Activated CD4-positive, CD25-positive, alpha-beta regulatory T cell treated with anti-CD3 and anti-CD28 coated beads, Interleukin-2, amount 50 U/mL, for 72 hours (primary cell): ENCODE results near the gene FHIT.
A peak's percentile ranks its signal among the peaks of the same experiment; 100 is the strongest.

Experiments
- DNase-seq: peaks from one replicate; pipeline ENCODE4 v3.0.0; 2021

FHIT gene

DNA sequence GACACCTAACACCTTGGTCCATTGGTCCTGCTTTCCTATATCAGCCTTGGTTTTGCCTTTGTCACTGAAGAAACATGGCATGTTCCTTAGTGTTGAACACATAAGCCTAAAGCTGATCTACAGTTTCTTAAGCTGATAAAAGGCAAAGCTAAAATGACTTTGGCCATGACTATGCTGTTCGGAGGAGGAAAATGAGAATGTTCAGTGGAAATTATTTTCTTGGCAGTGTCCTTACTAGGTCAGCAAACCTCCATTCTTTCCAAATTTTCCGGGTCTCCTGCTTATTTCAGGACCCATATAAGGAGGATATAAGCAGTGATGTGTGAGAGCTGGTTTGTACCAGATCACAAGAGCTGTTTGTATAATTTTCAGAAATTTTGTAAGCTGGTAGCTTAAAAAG, 1368.5 kb downstream of the FHIT start:
- no peak for DNase-seq

DNA sequence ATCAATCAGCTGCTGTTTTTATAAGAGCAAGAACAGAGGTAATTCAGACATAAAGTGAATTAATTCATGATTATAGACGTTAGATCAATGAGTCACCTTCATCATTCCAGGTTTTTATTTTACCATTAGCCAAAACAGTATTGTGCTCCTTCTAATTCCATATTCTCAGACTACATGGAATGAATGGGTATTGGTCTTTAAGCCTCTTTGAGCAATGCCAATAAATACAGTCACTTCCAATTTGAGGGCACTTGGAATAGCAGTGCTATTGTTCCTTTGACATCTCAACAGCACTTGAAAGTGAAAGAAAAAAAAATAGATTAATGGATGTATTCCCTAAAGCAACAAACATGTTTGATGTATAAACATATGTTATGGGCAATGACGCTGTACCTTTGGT, 1370.5 kb downstream of the FHIT start:
- no peak for DNase-seq

DNA sequence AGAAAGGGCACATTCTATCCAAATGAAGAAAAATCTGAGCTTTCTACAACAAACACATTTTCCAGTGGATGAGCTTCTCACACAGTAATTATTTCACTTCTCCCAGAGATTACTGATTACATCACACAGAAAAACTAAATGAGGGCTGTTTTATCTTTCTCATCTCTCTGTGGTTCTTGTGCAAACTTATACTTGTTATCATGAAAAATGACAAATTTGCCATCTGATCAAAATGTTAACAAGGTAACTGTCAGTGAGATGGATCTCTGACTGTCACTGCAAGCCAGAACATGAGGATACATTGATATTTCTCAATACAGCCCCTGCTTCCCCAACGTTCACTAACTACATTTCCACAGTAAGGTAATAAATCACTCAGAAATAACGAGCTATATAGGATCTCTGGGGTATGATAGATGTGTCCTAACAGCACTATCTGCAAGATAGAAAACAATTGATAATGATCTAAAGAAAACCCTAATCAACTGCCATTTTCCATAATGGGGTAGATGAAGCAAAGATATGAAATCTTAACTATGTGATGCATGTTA, 1372.1 kb downstream of the FHIT start:
- DNase-seq: no peak

DNA sequence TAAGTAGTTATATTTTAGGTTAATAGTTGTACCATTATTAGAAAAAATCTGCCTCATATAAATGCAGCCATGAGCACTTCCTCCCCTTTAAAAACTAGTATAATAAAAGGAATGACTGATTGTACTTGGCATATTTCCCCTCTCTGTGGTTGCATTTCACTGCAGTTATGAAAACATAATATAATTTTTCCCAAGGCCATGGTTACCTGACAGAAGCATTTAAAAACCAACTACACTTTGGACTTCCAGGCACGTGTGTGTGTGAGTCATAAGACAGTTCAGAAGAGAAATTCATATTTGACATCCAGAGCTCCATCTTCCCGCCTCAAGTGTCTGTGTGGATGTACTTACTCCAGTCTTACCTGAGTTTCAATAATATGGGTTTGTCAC, 1373.2 kb downstream of the FHIT start:
- no peak for DNase-seq

DNA sequence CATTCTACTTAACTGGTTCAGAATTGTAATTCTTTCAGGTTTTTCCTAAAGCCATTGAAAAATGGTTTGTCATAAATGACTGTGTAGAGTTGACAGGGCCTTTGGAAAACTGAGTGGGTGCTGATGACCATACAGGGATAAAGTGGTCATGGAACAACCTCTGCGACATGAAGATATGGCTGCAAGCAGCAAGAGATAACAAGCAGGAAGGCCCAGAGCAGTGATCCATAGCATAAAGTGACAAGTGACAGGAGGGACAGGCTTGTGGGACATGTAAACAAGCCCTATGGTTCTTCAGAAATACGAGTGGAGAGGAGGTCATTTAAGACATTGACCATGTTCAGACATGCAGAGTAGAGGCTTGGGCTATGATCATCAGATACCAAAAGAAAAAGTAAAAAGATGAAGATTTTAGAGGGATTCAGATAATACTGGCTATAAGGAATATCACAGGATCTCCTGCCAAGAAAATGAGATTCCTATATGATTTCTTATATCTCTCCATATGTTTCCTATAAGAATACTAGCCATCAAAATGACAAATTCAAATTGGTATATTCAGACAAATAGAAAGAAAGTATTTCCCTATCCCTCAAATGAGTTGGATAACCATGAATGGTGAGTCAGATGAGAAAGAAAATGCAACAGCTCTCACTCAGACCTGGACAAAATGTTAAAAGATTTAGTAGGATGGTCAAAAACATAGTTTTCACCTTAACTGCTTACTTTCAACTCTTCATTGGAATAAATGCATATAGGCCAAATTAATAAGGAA, 1373.8 kb downstream of the FHIT start:
- DNase-seq: no peak

DNA sequence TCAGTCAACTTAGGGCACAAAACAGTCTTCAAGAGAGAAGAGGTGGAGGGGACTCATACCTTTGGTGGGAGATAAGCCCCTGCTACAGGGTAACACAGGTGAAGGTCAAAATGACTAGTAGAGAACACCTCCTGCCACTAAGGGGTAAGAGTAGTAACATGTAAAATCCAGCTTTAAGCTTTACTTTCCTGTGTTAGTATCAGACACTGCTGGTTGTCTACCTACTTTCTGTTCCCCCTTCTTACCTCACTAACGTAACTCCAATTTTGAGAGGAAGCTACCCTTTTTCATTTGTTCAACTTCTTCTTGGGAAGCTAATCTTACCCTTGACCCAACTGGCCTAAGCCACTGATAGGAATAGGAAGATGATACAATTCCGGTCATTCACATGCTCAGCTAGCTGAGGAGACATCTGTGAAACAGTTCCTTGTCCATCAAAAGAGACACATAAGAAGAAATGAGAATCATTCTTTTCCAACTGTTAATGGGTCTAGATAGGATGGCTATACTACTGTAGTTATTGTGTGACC, 1374.7 kb downstream of the FHIT start:
- no peak for DNase-seq

DNA sequence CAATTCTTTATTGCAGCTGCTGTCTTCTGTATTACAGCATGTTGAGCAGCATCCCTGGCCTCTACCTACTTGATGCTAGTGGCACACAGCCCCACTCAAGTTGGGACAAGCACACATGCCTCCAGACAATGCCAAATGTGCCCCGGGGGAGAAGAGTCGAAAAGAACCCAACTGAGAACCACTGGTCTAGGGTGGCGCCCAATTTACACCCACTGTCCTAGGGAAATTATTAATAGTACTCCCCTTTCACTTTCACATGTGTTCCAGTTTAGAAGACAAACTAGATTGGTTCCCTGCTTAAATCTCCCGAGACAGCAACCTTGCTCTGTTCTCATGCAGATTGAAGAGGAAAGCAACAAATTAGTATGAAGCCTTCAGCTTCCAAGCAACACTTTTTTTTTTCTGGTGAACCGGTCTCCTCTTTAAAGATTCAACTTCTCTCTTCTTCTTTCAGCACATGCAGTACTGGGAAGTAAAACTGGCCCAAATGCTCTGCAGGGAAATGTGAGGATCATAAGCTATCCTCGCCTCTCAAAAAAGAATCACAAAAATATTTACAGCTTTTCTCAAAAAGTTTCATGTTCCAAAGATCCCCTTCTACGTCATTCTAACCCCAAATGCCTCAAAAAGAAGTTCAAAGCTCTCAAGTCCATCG, 1377.5 kb downstream of the FHIT start:
- no peak for DNase-seq

DNA sequence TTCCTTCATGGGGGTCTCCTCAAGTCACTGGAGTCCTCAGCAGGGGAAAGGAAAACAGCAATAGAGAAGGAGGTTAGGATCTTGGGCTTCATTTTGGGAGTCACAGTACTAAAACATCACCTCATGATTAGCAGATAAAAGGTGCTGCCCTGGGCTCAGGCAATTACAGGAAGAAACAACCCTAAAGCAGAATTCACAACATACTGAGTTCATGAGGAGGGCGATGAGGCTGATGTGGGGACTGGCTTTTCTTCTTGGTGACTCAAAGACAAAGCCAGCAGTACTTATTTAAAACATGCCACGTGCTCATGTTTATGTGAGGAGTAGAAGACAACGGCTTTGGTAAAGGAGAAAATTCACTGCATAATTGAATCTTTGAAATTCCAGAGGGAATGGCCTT, 1379.1 kb downstream of the FHIT start:
- no peak for DNase-seq

DNA sequence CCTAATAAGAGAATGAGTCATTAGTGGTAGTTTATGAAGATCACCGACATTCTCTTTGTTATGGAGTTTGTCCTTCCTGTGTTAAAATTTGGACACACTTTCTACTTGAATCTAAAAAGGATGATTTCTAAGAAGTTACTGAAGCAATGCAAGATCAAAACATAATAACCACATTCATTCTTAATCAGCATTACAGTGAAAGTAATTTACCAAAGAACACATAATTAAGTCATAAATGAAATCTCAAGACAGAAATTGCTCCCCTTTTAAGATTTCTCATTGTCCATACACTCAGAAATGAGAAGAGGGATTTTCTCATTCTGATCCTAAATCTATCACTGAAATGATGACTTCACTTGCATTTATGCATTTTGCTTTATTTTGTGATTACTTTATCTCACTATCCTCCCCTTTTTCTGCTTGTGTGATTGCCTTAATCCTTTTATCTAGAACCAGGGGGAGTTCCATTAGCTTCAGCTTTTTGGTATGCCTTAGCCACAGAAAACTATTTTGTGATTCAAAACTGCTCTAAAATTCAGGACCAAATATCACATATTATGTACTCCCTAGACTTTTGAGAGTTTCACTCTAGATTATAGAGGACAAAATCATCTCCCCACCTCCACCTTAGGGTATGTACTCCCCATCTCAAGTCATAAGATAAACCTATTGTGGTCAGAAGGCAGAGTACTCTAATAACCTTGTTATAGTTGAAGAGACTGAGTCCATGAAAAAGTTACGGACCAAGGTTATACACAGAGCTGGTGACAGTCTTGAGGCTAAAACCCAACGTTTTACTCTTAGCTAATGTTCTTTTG, 1383.9 kb downstream of the FHIT start:
- no peak for DNase-seq

DNA sequence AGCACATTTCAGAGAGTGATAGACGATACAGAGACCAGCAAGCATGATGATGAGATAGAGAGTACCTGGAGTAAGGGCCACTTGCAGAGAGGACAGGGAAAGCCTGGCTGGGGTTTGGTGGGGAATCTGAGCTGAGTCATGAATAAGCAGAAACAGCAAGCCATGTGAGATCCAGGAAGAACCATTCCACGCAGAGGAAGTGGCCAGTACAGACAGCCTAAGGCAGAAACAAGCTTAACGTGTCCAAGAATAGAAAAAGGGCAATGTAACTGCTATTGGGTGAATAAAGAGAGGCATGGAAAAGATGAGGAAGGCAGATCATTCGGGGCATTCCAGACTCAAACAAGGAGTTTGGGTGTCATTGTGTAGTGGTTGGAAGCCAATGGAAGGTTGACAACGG, 1385.2 kb downstream of the FHIT start:
- no peak for DNase-seq

DNA sequence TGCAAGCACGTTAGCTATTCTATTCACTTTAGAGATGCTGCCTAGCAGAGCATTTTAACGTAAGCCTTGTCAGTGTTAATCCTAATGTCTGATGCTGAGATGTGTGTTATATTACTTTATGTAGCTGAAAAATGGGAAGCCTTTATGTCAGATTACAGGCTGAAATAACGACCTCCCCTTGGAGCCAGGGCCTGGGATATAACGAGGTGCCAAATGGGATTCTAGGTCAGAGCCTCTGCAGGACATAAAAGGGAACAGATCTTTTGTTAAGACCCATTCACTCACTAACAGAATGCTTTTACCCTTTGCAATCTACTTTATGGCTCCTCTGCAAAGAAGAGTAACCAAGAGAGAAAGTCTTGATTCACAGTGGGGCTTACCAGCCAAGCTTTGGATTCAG, 1385.9 kb downstream of the FHIT start:
- DNase-seq: no peak

DNA sequence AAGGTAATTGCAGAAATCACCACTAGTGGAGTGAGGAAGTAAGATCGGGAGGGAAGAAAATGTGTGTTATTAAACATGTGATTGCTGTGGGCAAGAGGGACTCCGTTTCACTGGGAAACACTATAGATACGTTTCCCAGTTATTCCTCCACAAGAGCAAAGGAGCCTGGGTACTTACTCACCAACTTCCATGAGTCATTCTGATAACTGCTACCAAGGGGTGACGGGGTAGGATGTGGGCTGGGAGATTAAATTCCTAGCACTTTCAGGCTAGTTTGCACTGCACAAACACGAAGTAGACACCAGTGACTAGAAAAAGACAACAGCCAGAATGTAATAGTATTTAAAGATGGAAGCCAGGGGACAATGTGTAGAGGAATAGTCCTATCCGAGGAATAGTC, 1388.6 kb downstream of the FHIT start:
- DNase-seq: no peak

DNA sequence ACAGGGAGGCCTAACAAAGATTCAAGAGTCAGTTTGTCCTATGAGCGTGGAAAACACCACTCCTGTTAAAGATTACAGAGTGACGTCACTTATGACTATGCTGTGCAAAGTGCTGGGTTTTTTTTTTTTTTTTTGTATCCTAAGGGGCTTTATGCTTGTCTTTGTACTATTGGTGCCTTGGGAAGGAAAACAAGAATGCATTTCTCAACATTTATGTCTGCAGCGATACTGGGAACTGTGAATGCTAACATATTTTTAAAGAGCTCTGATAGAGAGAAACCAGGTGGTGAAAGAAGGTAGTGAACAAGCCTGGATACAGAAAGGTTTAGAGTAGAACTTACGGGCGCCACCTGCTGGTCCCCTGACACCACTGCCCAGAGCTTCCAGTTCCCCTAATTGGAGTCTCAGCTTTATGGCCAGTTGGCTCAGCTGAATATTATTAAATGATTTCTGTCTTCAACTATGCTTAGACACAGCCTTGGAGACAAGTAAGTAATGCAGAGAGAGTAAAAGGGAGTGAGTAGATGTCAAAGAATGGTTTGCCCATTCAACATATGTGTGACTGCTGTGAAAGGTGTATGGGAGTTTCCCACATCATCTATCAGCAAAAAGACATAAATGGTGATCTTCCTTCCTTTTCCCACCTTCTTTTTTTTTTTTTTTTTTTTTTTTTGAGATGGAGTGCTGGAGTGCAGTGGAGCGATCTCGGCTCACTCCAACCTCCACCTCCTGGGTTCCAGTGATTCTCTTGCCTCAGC, 1393.5 kb downstream of the FHIT start:
- peak; percentile 73 for DNase-seq

DNA sequence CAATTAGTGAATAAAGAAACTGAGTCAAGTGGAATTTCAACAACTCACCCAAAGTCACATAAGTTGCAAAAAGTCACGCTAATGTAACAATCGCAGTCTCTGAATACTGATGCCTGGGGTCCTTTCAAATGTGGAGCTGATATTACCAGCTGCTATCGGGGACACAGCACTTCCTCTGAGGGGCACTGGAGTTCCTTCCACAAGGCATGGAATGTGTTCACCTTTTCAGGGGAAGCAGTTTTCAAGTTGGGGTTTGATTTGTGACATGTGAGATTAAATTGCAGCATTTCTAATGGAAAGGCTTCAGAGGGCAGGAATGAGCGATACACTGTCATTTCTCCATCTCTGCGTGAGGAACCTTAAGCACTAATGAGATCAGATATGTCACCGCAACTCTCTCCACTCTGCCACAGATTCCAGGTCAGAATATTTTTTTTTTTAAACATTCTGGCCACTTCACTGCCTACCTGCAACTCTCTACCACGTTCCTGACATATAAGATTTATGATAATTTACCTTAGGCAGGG, 1394.3 kb downstream of the FHIT start:
- DNase-seq: no peak

DNA sequence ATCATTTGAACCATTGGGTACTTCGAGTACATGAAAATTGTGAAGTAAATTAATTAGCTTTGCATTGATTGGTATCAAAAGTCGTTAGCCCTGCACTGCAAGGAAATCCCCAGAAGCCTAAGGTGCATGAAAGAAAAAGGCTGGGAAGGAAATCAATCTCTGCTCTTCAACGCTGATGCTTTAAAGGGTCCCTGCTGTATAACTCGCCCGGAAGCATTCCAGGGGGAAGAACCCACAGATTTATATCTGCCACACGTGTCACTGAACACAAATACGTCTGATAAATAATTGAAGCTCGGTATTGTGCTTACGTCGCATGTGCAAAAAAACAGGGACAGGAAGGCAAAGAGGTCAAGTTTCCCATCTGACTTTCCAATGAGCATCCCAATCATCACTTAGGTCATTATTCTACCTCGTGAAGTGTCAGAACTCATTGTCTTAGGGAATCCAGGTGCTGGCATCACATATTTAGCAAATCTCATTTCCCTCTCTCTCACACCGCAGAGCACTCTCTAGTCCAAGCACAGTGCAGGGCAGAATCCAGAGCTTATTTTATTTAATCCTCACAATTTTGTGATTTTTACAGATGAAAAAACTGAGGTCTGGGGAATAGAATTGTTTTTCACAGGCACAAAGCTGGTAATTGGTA, 1397.1 kb downstream of the FHIT start:
- DNase-seq: no peak

DNA sequence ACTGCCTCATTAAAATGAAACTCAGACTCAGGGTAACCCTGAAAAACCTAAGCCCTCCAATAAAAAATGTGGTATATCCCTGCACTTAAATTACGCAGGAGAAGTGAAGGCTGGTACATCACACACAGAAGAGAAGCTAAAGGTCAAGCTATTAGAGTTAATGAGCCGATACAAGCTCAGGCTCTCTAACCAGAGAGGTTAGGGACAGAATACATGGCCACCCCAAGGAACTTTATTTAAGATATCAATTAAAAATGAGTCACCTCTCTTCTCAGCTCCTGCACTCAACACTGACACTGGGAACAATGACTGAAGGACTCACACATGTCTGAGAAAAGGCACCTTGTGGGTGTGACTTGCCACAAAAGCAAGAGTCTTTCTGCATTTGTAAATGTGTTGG, 1400.8 kb downstream of the FHIT start:
- DNase-seq: no peak

DNA sequence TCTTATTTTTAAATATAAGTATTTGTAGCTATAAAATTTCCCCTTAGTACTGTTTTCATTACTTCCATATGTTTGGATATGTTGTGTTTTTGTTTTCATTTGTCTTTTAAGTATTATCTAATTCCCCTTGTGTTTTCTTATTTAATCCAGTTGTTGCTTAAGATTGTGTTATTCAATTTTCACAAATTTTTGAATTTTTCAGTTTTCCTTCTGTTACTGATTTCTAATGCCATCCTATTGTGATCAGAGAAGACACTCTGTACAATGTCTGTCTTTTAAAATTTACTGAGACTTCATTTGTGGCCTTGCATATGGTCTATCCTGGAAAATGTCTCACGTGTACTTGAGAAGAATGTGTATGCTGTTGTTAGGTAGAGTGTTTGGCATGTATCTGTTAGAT, 1405.9 kb downstream of the FHIT start:
- no peak for DNase-seq

DNA sequence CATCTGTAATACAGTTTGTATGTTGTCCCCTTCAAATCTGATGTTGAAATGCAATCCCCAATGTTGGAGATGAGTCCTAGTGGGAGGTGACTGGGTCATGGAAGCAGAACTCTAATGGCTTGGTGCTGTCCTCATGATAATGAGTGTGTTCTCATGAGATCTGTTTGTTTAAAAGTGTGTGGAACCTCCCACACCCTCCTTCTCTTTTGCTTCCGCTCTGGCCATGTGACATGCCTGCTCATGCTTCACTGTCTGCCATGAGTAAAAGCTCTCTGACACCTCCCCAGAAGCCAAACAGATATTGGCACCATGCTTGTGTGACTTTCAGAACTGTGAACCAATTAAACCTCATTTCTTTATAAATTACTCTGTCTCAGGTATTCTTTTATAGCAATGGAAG, 1407.4 kb downstream of the FHIT start:
- DNase-seq: no peak

DNA sequence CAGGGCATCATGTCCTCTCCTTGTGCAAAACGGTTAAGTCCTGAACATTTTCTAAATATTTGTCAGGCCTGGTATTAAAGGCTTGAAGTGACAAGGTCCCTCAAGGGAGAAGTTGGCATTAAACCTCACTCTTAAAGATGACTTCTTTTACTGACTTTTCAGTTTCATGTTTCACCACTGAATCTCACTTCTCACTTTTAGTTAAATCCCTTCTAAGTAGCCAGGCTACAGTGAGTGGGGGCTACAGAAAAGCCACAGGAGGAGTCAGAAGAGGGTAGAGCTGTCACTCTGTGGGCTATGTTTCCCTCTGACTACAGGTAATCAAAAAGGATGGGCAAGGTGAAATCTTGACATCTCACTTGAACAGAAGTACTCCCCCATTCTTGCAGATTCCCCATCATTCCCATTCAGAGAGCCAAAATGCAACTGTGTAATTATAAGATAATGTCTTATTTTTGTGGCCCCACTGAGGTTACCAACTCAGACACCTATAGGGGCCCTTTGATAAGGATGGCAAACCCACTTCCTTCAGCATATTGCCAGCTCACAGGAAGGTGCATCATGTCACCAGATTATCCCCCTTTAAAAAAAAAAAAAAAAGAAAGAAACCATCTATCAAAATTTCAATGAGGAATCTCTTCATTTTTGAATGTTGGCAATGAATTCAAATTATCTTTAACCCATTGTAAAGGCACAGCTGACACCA, 1411.3 kb downstream of the FHIT start:
- DNase-seq: no peak

DNA sequence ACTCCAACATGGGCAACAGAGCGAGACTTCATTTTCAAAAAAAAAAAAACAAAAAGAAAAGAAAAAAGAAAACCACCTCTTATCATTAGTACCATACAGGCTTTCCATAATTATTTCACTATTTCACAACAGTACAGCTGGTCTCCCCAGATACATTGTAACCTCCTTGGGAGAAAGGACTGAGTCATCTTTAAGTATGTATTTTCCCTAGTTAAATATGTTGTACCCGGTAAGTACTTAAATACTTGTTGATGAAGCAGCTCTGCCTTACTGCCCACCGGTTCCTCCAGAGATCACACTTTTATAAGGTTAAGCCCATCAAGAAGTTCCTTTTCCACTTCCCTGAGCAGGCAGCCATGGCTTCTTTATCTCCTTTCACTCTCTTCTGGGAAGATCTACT, 1412.0 kb downstream of the FHIT start:
- DNase-seq: no peak

DNA sequence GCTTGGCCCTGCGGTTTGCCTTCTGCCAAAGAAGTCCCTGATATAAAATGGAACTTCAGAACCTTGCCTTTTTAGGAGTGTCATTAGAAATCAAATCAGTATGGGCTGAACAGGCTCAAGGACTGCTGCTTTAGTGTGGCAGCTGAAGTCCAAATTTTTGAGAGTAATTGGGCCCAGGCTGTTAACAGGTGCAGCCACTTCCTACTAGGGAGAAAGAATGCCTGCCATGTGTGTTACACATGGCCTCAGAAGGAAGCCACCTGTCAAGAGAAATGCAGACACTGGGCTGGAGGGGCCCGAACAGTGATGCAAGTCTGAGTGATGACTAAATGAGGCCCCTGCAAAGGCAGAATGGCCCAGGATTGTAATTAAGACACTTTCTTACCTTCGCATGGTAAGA, 1414.7 kb downstream of the FHIT start:
- DNase-seq: no peak
